HepG2 (cell line): Measurements from ENCODE around the gene FASTKD1. TPM values are rescaled to one million over a fixed set of nuclear protein-coding genes. Genes with fewer than 3 reads are reported as not detected.

Source experiments
- CBX2 ChIP-seq, 2 experiments: fragments of 200-600 bp in 1 of 2; sonication (generic); formaldehyde crosslinking in 1 of 2; IDR thresholded peaks; 2 replicates each; pipeline versions ENCODE4 v1.7.0 to v1.8.1; 2018 to 2022; ENCODE audit warnings: low read depth in 2 of 2, low read length in 1 of 2, mild to moderate bottlenecking in 1 of 2, missing genetic modification reagents in 1 of 2
- CEBPG ChIP-seq: IDR thresholded peaks from 2 replicates; pipeline ENCODE4 v1.6.1; 2016
- ETV6 ChIP-seq: sonication (generic); formaldehyde crosslinking; conservative IDR thresholded peaks from 2 replicates; pipeline ENCODE4 v1.4.0; 2020; ENCODE audit warnings: missing genetic modification reagents
- KLF11 ChIP-seq: IDR thresholded peaks from 2 replicates; pipeline ENCODE4 v1.6.1; 2016; ENCODE audit warnings: missing compliant biosample characterization
- KLF12 ChIP-seq: sonication (generic); formaldehyde crosslinking; IDR thresholded peaks from 2 replicates; pipeline ENCODE4 v1.4.0; 2020; ENCODE audit warnings: missing genetic modification reagents, borderline replicate concordance
- KLF6 ChIP-seq: IDR thresholded peaks from 2 replicates; pipeline ENCODE4 v1.8.0; 2016; ENCODE audit warnings: missing biosample characterization, missing genetic modification reagents
- RERE ChIP-seq: IDR thresholded peaks from 2 replicates; pipeline ENCODE4 v1.6.1; 2016; ENCODE audit warnings: low read depth, missing genetic modification reagents, missing compliant biosample characterization
- SRF ChIP-seq: IDR thresholded peaks from 2 replicates; pipeline ENCODE4 v1.6.1; 2011; ENCODE audit warnings: mild to moderate bottlenecking, low read depth, low read length, moderate library complexity
- TBL1XR1 ChIP-seq: fragments of 150-350 bp; IDR thresholded peaks from 2 replicates; pipeline ENCODE4 v1.6.1; 2014; ENCODE audit warnings: borderline replicate concordance, low read length; ENCODE audit not compliant: partially characterized antibody
- TBX2 ChIP-seq: sonication (generic); formaldehyde crosslinking; IDR thresholded peaks from 2 replicates; pipeline ENCODE4 v1.5.0; 2020; ENCODE audit warnings: missing genetic modification reagents, mild to moderate bottlenecking, borderline replicate concordance
- TCF7L2 ChIP-seq: IDR thresholded peaks from 2 replicates; pipeline ENCODE4 v1.6.1; 2011; ENCODE audit warnings: mild to moderate bottlenecking, low read depth, low read length, moderate library complexity
- ZNF251 ChIP-seq: sonication (generic); formaldehyde crosslinking; IDR thresholded peaks from 2 replicates; pipeline ENCODE4 v1.9.0; 2021; ENCODE audit warnings: mild to moderate bottlenecking, missing genetic modification reagents
- ZNF431 ChIP-seq: sonication (generic); formaldehyde crosslinking; IDR thresholded peaks from 2 replicates; pipeline ENCODE4 v1.9.0; 2022; ENCODE audit warnings: missing genetic modification reagents, low read depth, mild to moderate bottlenecking, borderline replicate concordance
- polyA plus RNA-seq, 8 experiments: library from polyadenylated mRNA; depleted of rRNA in 3 of 8; stranded (reverse) in 7 of 8; unstranded in 1 of 8; fragments of >200 nt; fragmentation: Illumina TruSeq in 4 of 8; extraction: Trizol in 4 of 8; gene quantifications; 2 replicates each; pipeline versions ENCODE4 v1.2.1 to v1.2.3, GENCODE V29; 2011 to 2016; ENCODE audit warnings: low read depth in 4 of 8, missing spikeins in 1 of 8, mixed read lengths in 1 of 8; ENCODE audit not compliant: insufficient read depth in 1 of 8
- total RNA-seq, 5 experiments: library from RNA; depleted of rRNA; stranded (reverse); fragments of >200 nt; fragmentation: Illumina TruSeq; extraction: Trizol; gene quantifications; 2 replicates each; pipeline ENCODE4 v1.2.3, GENCODE V29; 2016; ENCODE audit warnings: low read depth in 1 of 5
- TF ChIP-seq, protein P1 (sequence below): sonication (generic); formaldehyde crosslinking; IDR thresholded peaks from 2 replicates; pipeline ENCODE4; 2020; ENCODE audit warnings: missing genetic modification reagents, mild to moderate bottlenecking, borderline replicate concordance
- TF ChIP-seq, protein P2 (sequence below): sonication (generic); formaldehyde crosslinking; IDR thresholded peaks from 2 replicates; pipeline ENCODE4 v1.5.1; 2020; ENCODE audit warnings: mild to moderate bottlenecking, moderate library complexity, missing genetic modification reagents

The FASTKD1 gene
- total and polyA plus RNA-seq, 2 of the 13 experiments (the other 11 are each of a cell fraction or from before 2014, with no cell fraction given), result 35.0 to 38.0 TPM

- TF ChIP-seq CBX2 (IDR thresholded peaks at IDR 0.05; ENCODE audit: low read depth, low read length) (no peak; the same call in 1 of the 2 replicates), CBX2 (CRISPR knock-in tag; IDR thresholded peaks at IDR 0.05; ENCODE audit: low read depth) (no peak), ZNF251 (CRISPR knock-in tag) (no peak), TBL1XR1 (no peak), TCF7L2 (no peak), KLF11 (peak; percentile 54; the same call in 1 of the 2 replicates), RERE (CRISPR knock-in tag) (0 out of 2 replicates have a peak, but pooled peaks have one; percentile 53), ZNF431 (CRISPR knock-in tag) (no peak; the same call in 1 of the 2 replicates), SRF (peak; percentile 83), KLF12 (no peak; the same call in 1 of the 2 replicates), TBX2 (CRISPR knock-in tag) (peak; percentile 90), KLF6 (peak; percentile 77; the same call in 1 of the 2 replicates), CEBPG (CRISPR knock-in tag) (peak; percentile 96), ETV6 (CRISPR knock-in tag) (peak; percentile 58; the same call in 1 of the 2 replicates)
- TF ChIP-seq, protein P1, sequence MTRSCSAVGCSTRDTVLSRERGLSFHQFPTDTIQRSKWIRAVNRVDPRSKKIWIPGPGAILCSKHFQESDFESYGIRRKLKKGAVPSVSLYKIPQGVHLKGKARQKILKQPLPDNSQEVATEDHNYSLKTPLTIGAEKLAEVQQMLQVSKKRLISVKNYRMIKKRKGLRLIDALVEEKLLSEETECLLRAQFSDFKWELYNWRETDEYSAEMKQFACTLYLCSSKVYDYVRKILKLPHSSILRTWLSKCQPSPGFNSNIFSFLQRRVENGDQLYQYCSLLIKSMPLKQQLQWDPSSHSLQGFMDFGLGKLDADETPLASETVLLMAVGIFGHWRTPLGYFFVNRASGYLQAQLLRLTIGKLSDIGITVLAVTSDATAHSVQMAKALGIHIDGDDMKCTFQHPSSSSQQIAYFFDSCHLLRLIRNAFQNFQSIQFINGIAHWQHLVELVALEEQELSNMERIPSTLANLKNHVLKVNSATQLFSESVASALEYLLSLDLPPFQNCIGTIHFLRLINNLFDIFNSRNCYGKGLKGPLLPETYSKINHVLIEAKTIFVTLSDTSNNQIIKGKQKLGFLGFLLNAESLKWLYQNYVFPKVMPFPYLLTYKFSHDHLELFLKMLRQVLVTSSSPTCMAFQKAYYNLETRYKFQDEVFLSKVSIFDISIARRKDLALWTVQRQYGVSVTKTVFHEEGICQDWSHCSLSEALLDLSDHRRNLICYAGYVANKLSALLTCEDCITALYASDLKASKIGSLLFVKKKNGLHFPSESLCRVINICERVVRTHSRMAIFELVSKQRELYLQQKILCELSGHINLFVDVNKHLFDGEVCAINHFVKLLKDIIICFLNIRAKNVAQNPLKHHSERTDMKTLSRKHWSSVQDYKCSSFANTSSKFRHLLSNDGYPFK, result peak; percentile 87; the same call in 1 of the 2 replicates
- TF ChIP-seq, protein P2, sequence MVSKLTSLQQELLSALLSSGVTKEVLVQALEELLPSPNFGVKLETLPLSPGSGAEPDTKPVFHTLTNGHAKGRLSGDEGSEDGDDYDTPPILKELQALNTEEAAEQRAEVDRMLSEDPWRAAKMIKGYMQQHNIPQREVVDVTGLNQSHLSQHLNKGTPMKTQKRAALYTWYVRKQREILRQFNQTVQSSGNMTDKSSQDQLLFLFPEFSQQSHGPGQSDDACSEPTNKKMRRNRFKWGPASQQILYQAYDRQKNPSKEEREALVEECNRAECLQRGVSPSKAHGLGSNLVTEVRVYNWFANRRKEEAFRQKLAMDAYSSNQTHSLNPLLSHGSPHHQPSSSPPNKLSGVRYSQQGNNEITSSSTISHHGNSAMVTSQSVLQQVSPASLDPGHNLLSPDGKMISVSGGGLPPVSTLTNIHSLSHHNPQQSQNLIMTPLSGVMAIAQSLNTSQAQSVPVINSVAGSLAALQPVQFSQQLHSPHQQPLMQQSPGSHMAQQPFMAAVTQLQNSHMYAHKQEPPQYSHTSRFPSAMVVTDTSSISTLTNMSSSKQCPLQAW (CRISPR knock-in tag), result peak; percentile 91; the same call in 1 of the 2 replicates
Observed at GRCh38 chr2:169584005-169584877, 10.6 kb upstream of the FASTKD1 start, which contains the start of gene PPIG (continued).
